Astrocyte (in vitro differentiated cells and primary cell): Measurements from ENCODE around the gene METTL3.

Experiments used
- EZH2 ChIP-seq: IDR thresholded peaks from 2 replicates; pipeline ENCODE4 v1.6.1; 2012; ENCODE audit warnings: mild to moderate bottlenecking, low read length, inconsistent platforms; ENCODE audit not compliant: insufficient read depth
- TF ChIP-seq, protein P1 (sequence below): IDR thresholded peaks from 2 replicates; pipeline ENCODE4 v1.5.1; 2011; ENCODE audit warnings: low read depth, mild to moderate bottlenecking, inconsistent platforms, low read length, moderate library complexity; ENCODE audit not compliant: insufficient read depth

DNA sequence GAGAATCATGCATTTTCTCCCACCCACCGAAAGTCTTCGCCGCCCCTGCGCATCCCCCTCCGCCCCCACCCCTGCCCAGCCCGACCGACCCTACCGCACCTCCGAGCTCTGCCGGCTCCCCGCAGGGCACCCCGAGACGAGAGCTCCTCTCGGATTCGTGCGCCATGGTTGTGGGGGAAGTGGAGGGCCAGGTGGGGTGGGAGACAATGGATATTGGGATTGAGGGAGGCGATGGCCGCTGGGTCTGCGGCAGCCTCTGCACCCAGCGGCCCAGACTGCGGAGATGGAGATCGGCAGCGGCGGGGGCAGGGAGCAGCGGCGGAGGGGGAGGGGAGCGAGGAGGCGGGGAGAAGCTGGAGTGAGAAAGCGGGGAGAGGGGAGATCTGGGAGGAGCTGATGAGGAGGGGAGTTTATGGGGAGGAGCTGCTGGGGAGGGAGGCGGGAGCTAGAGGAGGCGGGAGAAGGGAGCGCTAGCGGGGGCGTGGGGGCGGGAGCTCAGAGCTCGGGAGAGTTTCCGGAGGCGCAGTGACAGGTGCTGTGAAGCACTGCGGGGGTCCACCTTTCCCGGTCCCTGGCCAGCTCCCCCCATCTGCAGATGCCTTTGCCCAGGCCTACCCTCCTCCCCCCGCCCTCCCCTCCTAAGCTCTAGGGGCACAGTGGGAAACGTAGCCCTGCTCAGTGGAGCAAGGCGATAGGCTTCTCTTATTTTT lies 15.0 kb upstream of the METTL3 start, which contains the start of gene SALL2:
- TF ChIP-seq, protein P1, sequence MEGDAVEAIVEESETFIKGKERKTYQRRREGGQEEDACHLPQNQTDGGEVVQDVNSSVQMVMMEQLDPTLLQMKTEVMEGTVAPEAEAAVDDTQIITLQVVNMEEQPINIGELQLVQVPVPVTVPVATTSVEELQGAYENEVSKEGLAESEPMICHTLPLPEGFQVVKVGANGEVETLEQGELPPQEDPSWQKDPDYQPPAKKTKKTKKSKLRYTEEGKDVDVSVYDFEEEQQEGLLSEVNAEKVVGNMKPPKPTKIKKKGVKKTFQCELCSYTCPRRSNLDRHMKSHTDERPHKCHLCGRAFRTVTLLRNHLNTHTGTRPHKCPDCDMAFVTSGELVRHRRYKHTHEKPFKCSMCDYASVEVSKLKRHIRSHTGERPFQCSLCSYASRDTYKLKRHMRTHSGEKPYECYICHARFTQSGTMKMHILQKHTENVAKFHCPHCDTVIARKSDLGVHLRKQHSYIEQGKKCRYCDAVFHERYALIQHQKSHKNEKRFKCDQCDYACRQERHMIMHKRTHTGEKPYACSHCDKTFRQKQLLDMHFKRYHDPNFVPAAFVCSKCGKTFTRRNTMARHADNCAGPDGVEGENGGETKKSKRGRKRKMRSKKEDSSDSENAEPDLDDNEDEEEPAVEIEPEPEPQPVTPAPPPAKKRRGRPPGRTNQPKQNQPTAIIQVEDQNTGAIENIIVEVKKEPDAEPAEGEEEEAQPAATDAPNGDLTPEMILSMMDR: no peak
- no peak for TF ChIP-seq EZH2
